Frontal cortex (tissue), 1 donor: ENCODE measurements around the gene TACR1. TPM values are rescaled to one million over a fixed set of nuclear protein-coding genes. Genes with fewer than 3 reads are reported as not detected.

Experiments used
- small RNA-seq: library from RNA; depleted of rRNA; stranded (forward); fragments of <200 nt; gene quantifications from one replicate; pipeline ENCODE3, GENCODE V24; 2014
- total RNA-seq: library from RNA; depleted of rRNA; stranded (reverse); fragments of >200 nt; gene quantifications from one replicate; pipeline ENCODE4 v1.2.3, GENCODE V29; 2014

TACR1 gene
- total RNA-seq, 1 donor from 2014 or later = 1.2 TPM

Small RNA genes lying within 50 kb of the gene (small RNA-seq; reads per million reads assigned to genes)
- 0.64 reads per million, percentile 49 among the genes with 10 or more reads in this experiment for gene MIR5000

Other genes with a start within 250 kb of the TACR1 start
- gene POLE4, start 240.9 kb downstream of the TACR1 start, total RNA-seq = 17.1 TPM